Adrenal gland (tissue), 5 donors: ENCODE measurements around the gene ILK.

Experiments used
- CTCF ChIP-seq, 6 experiments: fragments of 450-650 bp in 4 of 6; fragments of 200-600 bp in 2 of 6; sonication (generic) in 1 of 6; IDR thresholded peaks; 1 replicate in 5 of 6; 2 replicates in 1 of 6; pipeline versions ENCODE4 v1.5.1 to v1.8.0; 2016 to 2021; ENCODE audit warnings: antibody characterized with exemption in 6 of 6, mild to moderate bottlenecking in 2 of 6, moderate library complexity in 1 of 6
- POLR2A ChIP-seq, 2 donors: fragments of 450-650 bp; IDR thresholded peaks; one replicate each; pipeline ENCODE4 v1.6.1; 2017; ENCODE audit warnings: antibody characterized with exemption in 2 of 2, mild to moderate bottlenecking in 2 of 2, moderate library complexity in 1 of 2
- donor health status: DM: no; HTN: no; CAD: no.

DNA sequence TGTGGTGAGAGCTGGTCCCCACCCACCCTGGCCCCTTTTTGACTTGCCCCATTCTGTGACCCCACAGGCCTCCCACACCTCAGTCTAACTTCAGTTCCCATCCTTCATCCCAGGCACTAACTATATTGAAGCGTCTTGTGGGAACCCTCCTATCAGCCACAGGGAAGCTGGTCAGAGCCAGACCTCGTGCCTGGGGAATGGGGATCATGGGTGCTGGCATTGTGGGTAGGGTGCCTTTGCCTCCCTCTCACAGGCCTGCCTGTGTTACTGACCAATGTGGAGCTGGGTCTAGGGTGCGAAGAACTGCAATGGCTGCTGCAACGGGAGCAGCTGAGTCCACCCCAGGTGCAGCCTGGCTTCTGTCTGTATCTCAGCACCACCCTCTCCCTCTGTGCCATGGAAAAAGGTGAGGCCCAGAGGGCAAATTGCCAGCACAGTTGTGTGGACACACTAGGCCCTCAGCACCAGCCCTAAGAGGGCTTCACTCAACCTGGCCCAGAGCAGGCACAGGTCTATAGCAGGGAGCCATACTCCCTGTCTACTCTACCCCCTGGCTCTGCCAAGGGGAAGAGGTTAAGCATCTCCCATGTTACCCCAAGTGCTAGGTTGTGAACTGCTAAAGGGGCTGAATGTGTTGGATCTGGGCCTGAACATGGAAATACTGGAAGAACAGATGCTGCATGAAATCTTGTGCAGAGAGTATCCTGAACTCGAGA is 37.4 kb upstream of the ILK start:
- TF ChIP-seq POLR2A (IDR thresholded peaks at IDR 0.05), result no peak
- no peak for TF ChIP-seq CTCF (IDR thresholded peaks at IDR 0.05)
